GM21423 (cell line): ENCODE measurements around the gene CEND1.

Source experiments
- ATAC-seq: cut with Tn5 transposase; IDR thresholded peaks from one replicate; pipeline ENCODE4 v1.9.1; 2021; ENCODE audit warnings: mild to moderate bottlenecking, moderate library complexity; ENCODE audit not compliant: unreplicated experiment

Gene CEND1

GRCh38 chr11:796565-797295, 6.8 kb upstream of the CEND1 start:
- no peak for ATAC-seq

DNA sequence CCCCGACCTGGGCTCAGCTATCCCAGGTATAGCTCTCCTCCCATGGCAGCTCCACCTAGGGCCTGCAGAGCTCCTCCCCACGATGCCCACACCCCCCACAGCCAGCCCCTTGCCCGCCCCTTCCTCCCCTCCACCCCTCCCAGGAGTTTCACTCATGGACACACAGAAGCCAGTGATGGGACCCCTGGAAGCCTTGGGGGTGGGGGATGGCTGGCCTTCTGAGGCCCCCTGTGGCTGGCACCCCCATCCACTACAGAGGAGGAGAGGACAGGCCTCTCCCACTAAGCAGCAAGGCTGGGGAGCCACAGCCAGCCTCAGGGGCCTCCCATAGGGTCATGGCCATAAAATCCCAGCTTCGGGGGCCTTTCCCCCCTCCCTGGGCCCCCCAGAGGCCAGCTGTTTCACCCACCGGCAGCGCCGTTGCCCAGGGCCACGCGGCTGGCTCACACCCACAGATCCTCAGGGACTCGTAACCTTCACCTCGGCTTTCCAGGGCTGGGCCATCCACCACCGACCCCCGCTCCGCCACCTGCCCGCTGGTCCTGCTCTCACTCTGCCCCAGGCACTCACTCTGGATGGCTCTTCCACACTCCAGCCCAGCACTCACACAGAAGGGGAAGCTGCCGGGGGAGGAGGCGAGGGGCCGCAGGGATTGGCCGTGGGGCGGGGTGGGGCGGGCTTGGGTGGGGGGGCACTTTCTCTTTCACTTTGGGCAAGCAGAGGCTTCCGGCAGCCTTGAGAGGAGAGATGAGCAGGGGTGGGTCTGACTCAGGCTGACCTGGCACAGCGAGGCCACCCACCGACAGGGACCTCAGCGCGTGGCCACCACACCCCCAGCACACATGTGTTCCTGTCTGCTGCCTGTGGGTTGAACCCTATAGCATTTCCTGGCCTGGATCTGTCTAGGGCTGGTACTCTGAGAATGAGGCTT, 6.0 kb upstream of the CEND1 start:
- peak; percentile 27 for ATAC-seq

GRCh38 chr11:794766-795633, 5.1 kb upstream of the CEND1 start:
- no peak for ATAC-seq

DNA sequence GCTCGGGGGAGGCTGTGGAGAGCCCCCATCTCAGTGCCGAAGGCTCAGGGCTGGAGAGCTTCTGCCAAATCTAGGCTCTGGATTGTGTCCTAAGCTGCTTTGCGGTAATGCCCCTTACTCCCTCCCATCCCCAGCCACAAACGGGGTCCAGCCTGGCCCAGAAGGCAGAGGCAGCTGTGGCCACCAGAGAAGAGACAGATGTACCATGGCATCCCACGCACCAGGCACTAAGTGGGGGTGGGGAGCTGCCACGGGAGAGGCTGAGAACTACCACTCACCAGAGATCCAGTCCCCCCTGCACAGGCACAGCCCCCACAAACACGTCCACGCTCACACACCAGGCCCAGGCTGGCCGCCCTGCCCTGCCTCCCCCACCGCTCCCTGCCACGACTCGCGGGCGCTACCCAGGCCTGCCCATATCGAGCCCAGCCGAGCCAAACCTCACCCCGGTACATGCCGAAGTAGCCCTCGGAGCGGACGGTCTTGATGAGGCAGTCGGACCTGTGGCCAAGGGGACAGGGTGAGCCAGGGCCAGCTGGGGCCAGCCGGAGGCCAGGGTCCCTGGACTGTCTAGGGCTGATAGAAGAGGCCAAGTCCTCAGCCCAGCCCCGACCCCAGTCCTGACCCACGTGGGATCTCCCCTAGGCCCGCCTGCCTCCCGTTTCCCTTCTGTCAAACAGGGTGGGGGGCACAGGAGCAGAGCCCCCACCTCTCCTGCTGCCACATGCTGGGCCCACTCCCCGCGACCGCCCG, 4.3 kb upstream of the CEND1 start:
- no peak for ATAC-seq

DNA sequence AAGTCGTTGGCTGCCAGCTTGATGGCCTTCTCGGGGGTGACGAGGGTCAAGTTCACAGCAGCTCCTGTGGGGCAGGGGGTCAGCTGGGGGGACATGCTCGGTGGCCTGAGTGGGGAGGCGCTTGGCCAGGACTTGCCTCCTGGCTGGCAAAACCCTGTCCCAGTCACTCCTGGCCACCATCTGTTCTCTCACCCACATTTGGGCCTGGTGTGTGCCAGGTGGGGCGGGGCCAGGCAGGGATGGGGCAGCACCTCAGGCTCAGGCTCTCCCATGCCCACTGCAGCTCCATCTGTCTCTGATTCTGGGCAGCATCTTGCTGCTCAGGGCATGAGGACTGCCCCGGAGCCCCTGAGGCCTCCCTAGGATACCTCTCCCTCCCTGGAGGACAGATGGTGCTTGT, 3.7 kb upstream of the CEND1 start:
- ATAC-seq, result no peak

DNA sequence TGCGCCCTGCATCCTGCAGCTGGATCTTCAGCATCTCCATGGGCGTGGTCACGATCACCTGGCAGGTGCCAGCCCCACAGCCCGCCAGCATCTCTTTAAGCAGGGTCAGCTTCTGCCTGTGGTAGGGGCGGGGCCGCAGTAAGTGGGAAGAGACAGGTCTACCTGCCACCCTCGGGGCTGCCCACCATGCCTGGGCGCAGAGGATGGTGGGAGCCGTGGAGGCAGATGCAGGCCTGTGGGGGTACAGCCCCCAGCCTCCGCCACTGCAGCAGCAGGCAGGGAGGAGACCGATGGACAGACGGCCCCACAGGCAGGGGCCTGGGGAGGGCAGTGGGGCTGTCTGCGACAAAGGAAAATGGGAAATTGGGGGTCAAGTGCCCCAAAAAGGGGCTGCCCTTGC, 3.0 kb upstream of the CEND1 start:
- ATAC-seq, result no peak

GRCh38 chr11:792535-792821, 2.6 kb upstream of the CEND1 start:
- ATAC-seq, result no peak

DNA sequence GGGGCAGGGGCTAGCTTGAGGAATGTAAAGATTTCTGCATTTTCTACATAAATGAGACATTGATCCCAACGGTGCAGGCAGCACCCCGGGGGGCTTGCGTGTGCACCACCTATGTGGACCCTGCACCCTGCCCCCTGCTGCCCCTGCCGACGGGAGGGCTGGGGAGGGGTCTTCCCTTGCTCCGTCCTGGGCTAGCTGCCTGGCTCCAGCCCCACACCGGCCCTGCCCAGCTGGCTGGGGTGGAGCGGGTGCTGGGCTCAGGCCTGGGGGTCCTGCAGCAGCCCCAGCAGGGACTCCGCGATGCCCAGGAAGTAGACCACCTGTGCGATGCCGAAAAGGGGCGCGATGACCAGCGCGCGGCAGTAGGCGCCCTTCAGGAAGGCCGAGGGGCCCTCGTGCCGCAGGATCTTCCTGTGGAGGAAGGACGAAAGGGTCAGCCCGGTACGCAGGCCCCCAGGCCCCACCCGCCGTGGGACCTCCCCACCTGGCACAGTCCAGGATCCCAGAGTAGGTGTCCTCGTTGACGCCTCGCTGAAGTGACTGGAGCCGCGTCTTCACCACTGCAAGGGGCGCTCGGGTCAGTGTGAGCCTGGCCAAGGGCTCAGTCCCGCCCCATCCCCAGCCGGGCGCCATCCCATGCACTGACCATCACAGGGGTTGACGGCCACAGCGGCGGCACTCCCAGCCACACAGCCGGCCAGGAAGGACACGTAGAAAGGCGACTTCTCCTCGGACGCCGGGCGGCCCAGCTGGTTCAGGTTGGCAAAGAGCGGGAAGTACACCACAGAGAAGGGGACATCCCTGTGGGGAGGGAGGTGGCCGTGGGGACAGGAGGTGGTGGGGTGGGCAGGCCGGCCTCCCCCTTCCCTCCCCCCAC, 2.0 kb upstream of the CEND1 start:
- no peak for ATAC-seq

GRCh38 chr11:790721-791564, 1.1 kb upstream of the CEND1 start:
- no peak for ATAC-seq

- ATAC-seq, result no peak
Observed at GRCh38 chr11:788953-789940, 643 bp downstream of the CEND1 start.

GRCh38 chr11:788009-788640, 1.8 kb downstream of the CEND1 start:
- ATAC-seq, result no peak

DNA sequence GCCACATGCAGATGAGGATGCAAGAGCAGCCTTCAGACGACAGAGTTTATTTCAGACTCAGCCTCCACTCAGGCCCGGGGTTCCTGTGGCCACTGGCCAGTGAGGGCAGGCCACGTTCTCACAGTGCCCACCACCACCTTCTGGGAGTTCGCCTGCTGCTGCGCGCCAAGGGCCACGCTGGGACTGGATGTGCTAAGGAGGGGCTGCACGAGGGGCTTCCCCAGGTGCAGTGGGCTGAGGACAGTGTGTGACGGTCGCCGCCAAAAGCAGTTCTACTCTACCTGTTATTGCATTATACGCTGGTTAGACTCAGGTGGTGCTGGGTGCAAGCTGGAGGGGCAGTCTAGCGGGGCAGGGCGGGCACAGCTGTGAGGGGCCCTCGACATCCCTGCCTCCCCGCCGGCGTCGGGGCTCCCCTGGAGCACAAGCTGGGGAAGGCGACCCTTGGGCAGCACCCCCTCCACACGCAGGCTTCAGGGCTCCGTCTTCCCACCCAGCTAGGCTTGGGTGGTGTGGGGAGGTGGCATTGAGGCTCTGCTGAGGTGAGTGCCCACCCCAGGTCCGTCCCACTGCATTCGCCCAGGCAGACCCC, 2.7 kb downstream of the CEND1 start:
- ATAC-seq, result no peak

DNA sequence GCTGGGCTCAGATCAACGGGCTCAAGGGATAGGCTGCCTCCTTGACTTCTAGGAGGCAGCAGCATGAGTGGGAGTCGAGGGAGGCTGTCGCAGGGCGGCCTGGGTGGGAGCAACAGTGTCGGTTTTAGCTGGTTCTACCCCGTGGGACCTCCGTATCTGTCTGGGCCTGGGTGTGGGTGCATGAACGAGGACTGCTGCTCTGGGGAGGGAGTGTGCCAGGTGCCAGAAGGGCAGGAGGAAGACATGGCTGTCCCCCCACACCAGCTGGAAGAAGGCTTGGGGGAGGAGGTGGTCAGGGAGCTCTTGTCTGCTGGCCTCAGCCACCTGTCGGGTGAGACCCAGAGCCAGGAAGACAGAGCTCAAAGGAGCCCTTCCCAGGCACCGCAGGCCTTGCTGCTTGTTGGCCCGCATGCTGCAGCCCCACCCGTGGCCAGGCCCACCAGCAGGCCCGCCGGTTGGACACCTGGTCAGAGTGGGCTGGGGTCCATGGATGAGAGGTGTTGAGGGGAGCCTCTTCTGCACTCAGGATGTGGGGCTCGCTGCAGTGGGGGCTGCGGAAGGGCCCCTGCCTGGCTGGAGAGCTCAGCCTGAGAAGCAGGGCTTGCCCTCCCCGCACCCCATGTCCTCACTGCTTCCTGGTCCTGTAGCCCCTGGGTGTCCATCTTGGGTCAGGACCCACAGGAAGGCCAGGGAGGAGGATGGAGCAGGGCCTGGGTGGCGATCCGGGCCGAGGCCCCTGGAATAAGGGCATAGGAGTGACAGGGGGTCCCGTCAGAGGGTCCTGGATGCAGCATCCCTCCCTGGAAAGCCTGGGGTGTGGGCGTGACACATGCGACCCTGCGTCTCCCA, 3.4 kb downstream of the CEND1 start:
- ATAC-seq, result no peak

DNA sequence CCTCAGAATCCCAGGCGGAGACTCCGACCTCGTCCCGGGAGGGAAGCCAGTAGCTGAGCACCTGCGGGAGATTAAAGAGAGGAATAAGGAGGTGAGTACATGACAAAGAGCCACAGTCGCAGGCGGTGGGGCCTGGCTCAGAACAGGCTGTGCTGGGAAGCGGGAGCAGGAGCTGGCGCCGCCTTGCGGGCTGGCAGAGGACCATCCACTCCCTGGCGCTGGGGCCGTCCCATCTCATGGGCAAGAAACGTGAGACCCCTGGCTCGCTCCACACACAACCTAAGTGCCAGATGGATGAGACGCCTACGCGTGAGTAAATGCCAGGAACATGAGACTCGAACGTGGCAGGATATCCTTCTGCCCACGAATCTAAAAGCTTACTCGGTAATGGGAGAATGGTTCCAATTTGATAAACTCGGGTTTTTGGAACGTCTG, 6.3 kb downstream of the CEND1 start:
- no peak for ATAC-seq

DNA sequence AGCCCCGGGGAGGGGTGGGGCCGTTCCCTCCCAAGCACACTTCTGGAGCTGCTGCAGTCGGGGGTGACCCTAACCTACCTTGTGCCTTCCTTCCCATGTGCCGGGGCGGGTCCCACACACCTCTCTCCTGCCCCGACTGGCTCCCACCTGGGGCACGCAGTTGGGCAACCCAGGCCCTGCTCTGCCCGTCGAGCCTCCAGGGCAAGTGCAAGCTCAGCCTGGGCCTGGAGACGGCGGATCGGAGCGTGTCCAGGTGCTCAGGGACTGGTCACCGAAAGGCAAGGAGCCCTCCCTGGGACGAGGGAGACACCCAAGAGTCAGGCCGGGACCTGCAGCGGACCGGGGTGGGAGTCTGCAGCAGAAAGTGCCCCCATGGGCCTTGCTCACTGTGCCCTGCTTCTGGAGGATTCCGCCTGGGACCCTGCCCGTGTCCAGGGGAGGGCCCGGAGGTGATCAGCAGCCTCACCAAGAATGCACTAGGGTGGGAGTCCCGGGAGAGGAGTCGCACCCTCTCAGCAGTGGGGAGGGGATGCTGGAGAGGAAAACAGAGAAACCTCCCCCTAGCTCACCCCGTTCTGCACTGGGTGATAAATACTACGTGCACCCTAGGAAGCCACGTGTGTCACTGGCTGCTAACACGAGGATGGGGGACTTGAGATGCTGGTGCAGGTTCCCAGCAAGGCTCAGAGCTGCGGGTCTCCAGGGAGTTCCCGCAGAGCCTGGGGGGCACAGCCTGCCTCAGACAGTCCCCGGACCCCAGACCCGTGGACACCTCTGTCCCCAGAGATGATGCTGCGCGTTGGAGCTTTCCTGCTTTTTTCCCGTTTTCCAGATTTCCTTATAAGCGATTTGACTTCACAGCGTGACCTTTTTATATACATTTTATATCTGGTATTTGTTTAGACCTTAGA, 7.4 kb downstream of the CEND1 start:
- no peak for ATAC-seq
